GM19328 (cell line): ENCODE results near the gene SRBD1.
A peak's percentile ranks its signal among the peaks of the same experiment; 100 is the strongest.

Source experiments
- ATAC-seq: cut with Tn5 transposase; IDR thresholded peaks from one replicate; pipeline ENCODE4 v1.9.1; 2021; ENCODE audit warnings: mild to moderate bottlenecking, moderate library complexity; ENCODE audit not compliant: unreplicated experiment

The SRBD1 gene

GRCh38 chr2:45602624-45603023 is 8.4 kb downstream of the SRBD1 start:
- ATAC-seq: no peak

GRCh38 chr2:45598545-45598944 is 12.5 kb downstream of the SRBD1 start:
- no peak for ATAC-seq

- ATAC-seq: no peak
Observed at GRCh38 chr2:45596761-45597160, 14.3 kb downstream of the SRBD1 start.

- ATAC-seq: no peak
Observed at GRCh38 chr2:45595721-45596435, 15.2 kb downstream of the SRBD1 start.

GRCh38 chr2:45591073-45591472 is 20.0 kb downstream of the SRBD1 start:
- ATAC-seq: no peak

GRCh38 chr2:45588158-45588829 is 22.8 kb downstream of the SRBD1 start:
- ATAC-seq: no peak

- ATAC-seq: no peak
Observed at GRCh38 chr2:45586600-45586999, 24.5 kb downstream of the SRBD1 start.

GRCh38 chr2:45585267-45585861 is 25.7 kb downstream of the SRBD1 start:
- no peak for ATAC-seq

GRCh38 chr2:45583977-45584376 is 27.1 kb downstream of the SRBD1 start:
- no peak for ATAC-seq

- ATAC-seq: no peak
Observed at GRCh38 chr2:45582522-45582921, 28.5 kb downstream of the SRBD1 start.

GRCh38 chr2:45578056-45578843 is 32.8 kb downstream of the SRBD1 start:
- ATAC-seq: no peak

GRCh38 chr2:45577441-45577840 is 33.6 kb downstream of the SRBD1 start:
- ATAC-seq: no peak

GRCh38 chr2:45575881-45576280 is 35.2 kb downstream of the SRBD1 start:
- ATAC-seq: no peak

- ATAC-seq: no peak
Observed at GRCh38 chr2:45572979-45573378, 38.1 kb downstream of the SRBD1 start.

- ATAC-seq: no peak
Observed at GRCh38 chr2:45571940-45572339, 39.1 kb downstream of the SRBD1 start.

- no peak for ATAC-seq
Observed at GRCh38 chr2:45570671-45571334, 40.3 kb downstream of the SRBD1 start.

GRCh38 chr2:45568935-45569334 is 42.1 kb downstream of the SRBD1 start:
- ATAC-seq: no peak

- ATAC-seq: peak; percentile 93
Observed at GRCh38 chr2:45567974-45568789, 42.9 kb downstream of the SRBD1 start.

- no peak for ATAC-seq
Observed at GRCh38 chr2:45567288-45567963, 43.6 kb downstream of the SRBD1 start.
